ENCODE results near the gene CTSZ.
"Not testable (repeated sequence)": the region's sequence is repeated elsewhere in the genome, so short reads cannot be mapped to it uniquely, and the experiment has no call there.

Gene CTSZ

GRCh38 chr20:58978351-58979190 lies 28.5 kb downstream of the CTSZ start:
- no peak for DNase-seq (ENCODE audit: low spot score)

- DNase-seq (ENCODE audit: low spot score), result peak; percentile 21
These were observed 30.9 kb downstream of the CTSZ start for GRCh38 chr20:58976061-58976730.

- no peak for DNase-seq (ENCODE audit: low spot score)
These were observed 31.7 kb downstream of the CTSZ start for GRCh38 chr20:58975353-58975752.

GRCh38 chr20:58973866-58974265 lies 33.2 kb downstream of the CTSZ start:
- no peak for DNase-seq (ENCODE audit: low spot score)

- DNase-seq (ENCODE audit: low spot score), result no peak
These were observed 33.9 kb downstream of the CTSZ start for GRCh38 chr20:58973179-58973578.

- no peak for DNase-seq (ENCODE audit: low spot score)
These were observed 35.6 kb downstream of the CTSZ start for GRCh38 chr20:58971429-58971828.

GRCh38 chr20:58970146-58970545 lies 36.9 kb downstream of the CTSZ start:
- DNase-seq (ENCODE audit: low spot score), result no peak

GRCh38 chr20:58969439-58969838 lies 37.6 kb downstream of the CTSZ start:
- no peak for DNase-seq (ENCODE audit: low spot score)

GRCh38 chr20:58967652-58968429 lies 39.2 kb downstream of the CTSZ start:
- DNase-seq (ENCODE audit: low spot score), result no peak

GRCh38 chr20:58965270-58966064 lies 41.6 kb downstream of the CTSZ start:
- no peak for DNase-seq (ENCODE audit: low spot score)

- not testable (repeated sequence) for DNase-seq (ENCODE audit: low spot score)
These were observed 43.1 kb downstream of the CTSZ start for GRCh38 chr20:58963922-58964321.

GRCh38 chr20:58963060-58963584 lies 43.9 kb downstream of the CTSZ start:
- DNase-seq (ENCODE audit: low spot score), result no peak

- no peak for DNase-seq (ENCODE audit: low spot score)
These were observed 47.4 kb downstream of the CTSZ start for GRCh38 chr20:58959652-58960051.

GRCh38 chr20:58956078-58956477 lies 51.0 kb downstream of the CTSZ start:
- no peak for DNase-seq (ENCODE audit: low spot score)

GRCh38 chr20:58953050-58953449 lies 54.0 kb downstream of the CTSZ start:
- DNase-seq (ENCODE audit: low spot score), result no peak

- no peak for DNase-seq (ENCODE audit: low spot score)
These were observed 56.5 kb downstream of the CTSZ start for GRCh38 chr20:58950603-58951002.

GRCh38 chr20:58947797-58948388 lies 59.2 kb downstream of the CTSZ start:
- DNase-seq (ENCODE audit: low spot score), result not testable (repeated sequence)

GRCh38 chr20:58945965-58946631 lies 61.0 kb downstream of the CTSZ start:
- DNase-seq (ENCODE audit: low spot score), result no peak
